SK-N-SH (cell line): ENCODE measurements around the gene SPEF2. TPM values are rescaled to one million over a fixed set of nuclear protein-coding genes. Genes with fewer than 3 reads are reported as not detected.

Experiments
- CTCF ChIA-PET: fragments of 300-600, 350-600 bp; formaldehyde crosslinking; extraction: SDS; loops from one replicate; lab custom pipeline; 2021; lab: Yijun Ruan, JAX
- POLR2A ChIA-PET: fragments of 350-600 bp; sonication (Branson Sonifier 250); formaldehyde crosslinking; extraction: SDS; loops from one replicate; lab custom pipeline; 2020; ENCODE audit warnings: antibody characterized with exemption, inconsistent platforms; lab: Yijun Ruan, JAX
- DNase-seq: peaks from one replicate; pipeline ENCODE4 v3.0.0; 2012
- H2AFZ ChIP-seq: fragments of 200-600 bp; sonication (generic); 2 replicates; pipeline ENCODE4 v1.8.1; 2016; ENCODE audit warnings: antibody characterized with exemption, mild to moderate bottlenecking, low read depth
- H3F3A ChIP-seq: fragments of 200-600 bp; sonication (generic); replicated peaks from 2 replicates; pipeline ENCODE3; 2016; ENCODE audit warnings: antibody characterized with exemption, mild to moderate bottlenecking; ENCODE audit not compliant: insufficient read depth
- H3K27ac ChIP-seq, 2 experiments: fragments of 200-500 bp in 1 of 2; fragments of 200-600 bp in 1 of 2; sonication (Bioruptor generic) in 1 of 2; sonication (generic), shearing (Covaris generic) in 1 of 2; 2 replicates each; pipeline versions ENCODE4 v1.5.1 to v1.6.1; 2014 to 2016; ENCODE audit warnings: low read depth in 2 of 2, inconsistent platforms in 1 of 2, low read length in 1 of 2, mild to moderate bottlenecking in 1 of 2, mixed read lengths in 1 of 2
- H3K27me3 ChIP-seq: fragments of 200-600 bp; sonication (generic), shearing (Covaris generic); 2 replicates; pipeline ENCODE4 v1.6.1; 2016; ENCODE audit warnings: mixed run types; ENCODE audit not compliant: insufficient read depth
- H3K36me3 ChIP-seq, 2 experiments: fragments of 200-500 bp in 1 of 2; fragments of 200-600 bp in 1 of 2; sonication (Bioruptor generic) in 1 of 2; sonication (generic) in 1 of 2; replicated peaks in 1 of 2; 2 replicates each; pipeline versions ENCODE3 to v1.5.1; 2014 to 2016; ENCODE audit warnings: low read length in 1 of 2, mild to moderate bottlenecking in 1 of 2; ENCODE audit not compliant: insufficient read depth in 2 of 2, control insufficient read depth in 1 of 2
- H3K4me1 ChIP-seq, 2 experiments: fragments of 200-500 bp in 1 of 2; fragments of 200-600 bp in 1 of 2; sonication (Bioruptor generic) in 1 of 2; sonication (generic), shearing (Covaris generic) in 1 of 2; 2 replicates each; pipeline versions ENCODE4 v1.5.1 to v1.6.1; 2014 to 2016; ENCODE audit warnings: low read depth in 1 of 2, low read length in 1 of 2, mixed run types in 1 of 2; ENCODE audit not compliant: insufficient read depth in 2 of 2, control insufficient read depth in 1 of 2
- H3K4me2 ChIP-seq: fragments of 200-600 bp; sonication (generic), shearing (Covaris generic); 2 replicates; pipeline ENCODE4 v1.6.1; 2017; ENCODE audit warnings: mixed run types
- H3K4me3 ChIP-seq, 2 experiments: fragments of 200-500 bp in 1 of 2; fragments of 200-600 bp in 1 of 2; sonication (Bioruptor generic) in 1 of 2; sonication (generic), shearing (Covaris generic) in 1 of 2; 2 replicates each; pipeline versions ENCODE4 v1.5.1 to v1.8.1; 2014 to 2016; ENCODE audit warnings: low read depth in 2 of 2, inconsistent platforms in 1 of 2, low read length in 1 of 2, mild to moderate bottlenecking in 1 of 2, mixed read lengths in 1 of 2, moderate library complexity in 1 of 2
- H3K79me2 ChIP-seq: fragments of 200-600 bp; sonication (generic); 2 replicates; pipeline ENCODE4 v1.8.1; 2017; ENCODE audit warnings: mild to moderate bottlenecking; ENCODE audit not compliant: insufficient read depth
- H3K9ac ChIP-seq: fragments of 200-600 bp; sonication (generic); 2 replicates; pipeline ENCODE4 v1.6.1; 2017; ENCODE audit warnings: mixed run types
- H3K9me2 ChIP-seq: fragments of 200-600 bp; sonication (generic); 2 replicates; pipeline ENCODE4 v1.6.1; 2017; ENCODE audit warnings: mixed run types
- H3K9me3 ChIP-seq: fragments of 200-600 bp; sonication (generic); 2 replicates; pipeline ENCODE4 v1.6.1; 2017; ENCODE audit warnings: mixed run types, mild to moderate bottlenecking, moderate library complexity
- H4K20me1 ChIP-seq: fragments of 200-600 bp; sonication (generic); 2 replicates; pipeline ENCODE4 v1.6.1; 2017; ENCODE audit warnings: mild to moderate bottlenecking, mixed run types; ENCODE audit not compliant: insufficient read depth
- EP300 ChIP-seq, 2 experiments: IDR thresholded peaks; 2 replicates each; pipeline versions ENCODE4 v1.4.0 to v1.6.1; 2012; ENCODE audit warnings: borderline replicate concordance in 1 of 2, low read depth in 1 of 2, low read length in 1 of 2
- FOSL2 ChIP-seq: IDR thresholded peaks from 2 replicates; pipeline ENCODE4 v1.4.0; 2012; ENCODE audit warnings: low read depth, mild to moderate bottlenecking, moderate library complexity, borderline replicate concordance
- FOXM1 ChIP-seq: IDR thresholded peaks from 2 replicates; pipeline ENCODE4 v1.4.0; 2012; ENCODE audit warnings: low read depth, mild to moderate bottlenecking
- JUND ChIP-seq: IDR thresholded peaks from 2 replicates; pipeline ENCODE4 v1.4.0; 2012
- MXI1 ChIP-seq: IDR thresholded peaks from 2 replicates; pipeline ENCODE4 v1.6.1; 2012; ENCODE audit warnings: mild to moderate bottlenecking, low read depth, low read length, improper control_type of control experiment
- NFIC ChIP-seq: IDR thresholded peaks from 2 replicates; pipeline ENCODE4 v1.4.0; 2012; ENCODE audit warnings: borderline replicate concordance
- NRF1 ChIP-seq: IDR thresholded peaks from 2 replicates; pipeline ENCODE4 v1.6.1; 2012; ENCODE audit warnings: low read depth, mild to moderate bottlenecking, low read length
- POLR2AphosphoS5 ChIP-seq: IDR thresholded peaks from 2 replicates; pipeline ENCODE4 v1.6.1; 2012; ENCODE audit warnings: low read depth, low read length
- RAD21 ChIP-seq: IDR thresholded peaks from 2 replicates; pipeline ENCODE4 v1.6.1; 2012; ENCODE audit warnings: mild to moderate bottlenecking, low read length
- SIN3A ChIP-seq: IDR thresholded peaks from 2 replicates; pipeline ENCODE4 v1.6.1; 2012; ENCODE audit warnings: low read depth, mild to moderate bottlenecking, low read length, moderate library complexity, borderline replicate concordance
- SMC3 ChIP-seq: IDR thresholded peaks from 2 replicates; pipeline ENCODE4 v1.6.1; 2012; ENCODE audit warnings: low read depth, low read length, improper control_type of control experiment
- TAF1 ChIP-seq: IDR thresholded peaks from 2 replicates; pipeline ENCODE4 v1.6.1; 2012; ENCODE audit warnings: low read depth, mild to moderate bottlenecking, low read length, moderate library complexity, borderline replicate concordance
- TCF12 ChIP-seq: IDR thresholded peaks from 2 replicates; pipeline ENCODE4 v1.4.0; 2012
- TEAD4 ChIP-seq: IDR thresholded peaks from 2 replicates; pipeline ENCODE4 v1.4.0; 2012; ENCODE audit warnings: mild to moderate bottlenecking, borderline replicate concordance; ENCODE audit not compliant: insufficient read depth
- YY1 ChIP-seq: IDR thresholded peaks from 2 replicates; pipeline ENCODE4 v1.4.0; 2012; ENCODE audit warnings: low read depth, mild to moderate bottlenecking
- WGBS: methylation state at CpG from one replicate; pipeline ENCODE4 v1.1.6; 2017; ENCODE audit warnings: low lambda C conversion rate; 5-methylcytosine and 5-hydroxymethylcytosine counted together
- polyA plus RNA-seq, 3 experiments: library from polyadenylated mRNA; depleted of rRNA; stranded (reverse); fragments of >200 nt; gene quantifications; 2 replicates each; pipeline ENCODE4 v1.2.3, GENCODE V29; 2012
- TF ChIP-seq, protein P1 (sequence below): IDR thresholded peaks from 2 replicates; pipeline ENCODE4 v1.4.0; 2012; ENCODE audit warnings: low read depth, borderline replicate concordance
- TF ChIP-seq, protein P2 (sequence below): IDR thresholded peaks from 2 replicates; pipeline ENCODE4; 2012
- TF ChIP-seq, protein P3 (sequence below): IDR thresholded peaks from 2 replicates; pipeline ENCODE4 v1.4.0; 2012; ENCODE audit warnings: low read depth, borderline replicate concordance
- TF ChIP-seq, protein P4 (sequence below): fragments of 150-350 bp; IDR thresholded peaks from 2 replicates; pipeline ENCODE4 v1.6.1; 2016; ENCODE audit warnings: mild to moderate bottlenecking, low read depth, low read length
- TF ChIP-seq, protein P5 (sequence below): IDR thresholded peaks from 2 replicates; pipeline ENCODE4 v1.4.0; 2012; ENCODE audit warnings: low read depth

SPEF2 gene
- polyA plus RNA-seq, 1 of the 3 experiments (the other 2 are of a cell fraction), result 1.6 TPM

DNA sequence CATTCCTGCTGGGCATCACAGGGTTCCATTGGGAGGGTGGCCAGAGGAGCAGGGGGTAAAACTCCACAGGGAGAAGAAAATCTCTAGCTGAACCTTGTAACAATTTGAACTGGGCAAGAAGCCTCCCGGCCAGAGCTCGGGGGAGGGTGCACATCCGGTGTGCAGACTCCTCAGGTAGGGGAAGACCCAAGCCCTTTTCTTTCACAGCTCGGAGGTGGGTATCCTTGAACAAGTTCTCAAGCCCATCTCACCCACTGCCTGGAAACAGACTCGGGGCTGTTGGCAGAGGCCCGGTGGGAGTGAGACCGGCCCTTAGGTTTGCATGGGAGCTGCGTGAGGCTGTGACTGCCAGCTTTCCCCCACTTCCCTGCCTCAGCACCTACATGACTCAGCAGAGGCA lies 127.5 kb downstream of the SPEF2 start:
- Histone ChIP-seq H3K36me3 (no peaks in the 10 kb centered on the region), H3K9me2 (no peaks in the 10 kb centered on the region), H3K4me3 (no peak overlapping the region), H3K4me1 (no peaks in the 10 kb centered on the region), H3K9me3 (no peaks in the 10 kb centered on the region), H3K9ac (no peak overlapping the region), H3K27me3 (no peaks in the 10 kb centered on the region), H2AFZ (no peak overlapping the region), H3K79me2 (no peaks in the 10 kb centered on the region), H3K4me2 (no peak overlapping the region), H4K20me1 (no peaks in the 10 kb centered on the region), H3K27ac (no peak overlapping the region), H3F3A (no peaks in the 10 kb centered on the region)
- ChIA-PET CTCF (interaction anchor here (1.6 to 2.3 kb wide), 2 partner anchors 32 to 180 kb away, joined by 4 to 6 read pairs; no protein-coding TSS in a partner anchor), POLR2A (no interaction called here)
- no peak for DNase-seq
- WGBS, result 85% methylated on average over 8 of the region's 8 CpGs
- TF ChIP-seq JUND (no peak), FOSL2 (no peak), YY1 (no peak), TEAD4 (no peak), NFIC (no peak), NRF1 (no peak)
- TF ChIP-seq, protein P1, sequence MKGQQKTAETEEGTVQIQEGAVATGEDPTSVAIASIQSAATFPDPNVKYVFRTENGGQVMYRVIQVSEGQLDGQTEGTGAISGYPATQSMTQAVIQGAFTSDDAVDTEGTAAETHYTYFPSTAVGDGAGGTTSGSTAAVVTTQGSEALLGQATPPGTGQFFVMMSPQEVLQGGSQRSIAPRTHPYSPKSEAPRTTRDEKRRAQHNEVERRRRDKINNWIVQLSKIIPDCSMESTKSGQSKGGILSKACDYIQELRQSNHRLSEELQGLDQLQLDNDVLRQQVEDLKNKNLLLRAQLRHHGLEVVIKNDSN, result no peak
- TF ChIP-seq, protein P2, sequence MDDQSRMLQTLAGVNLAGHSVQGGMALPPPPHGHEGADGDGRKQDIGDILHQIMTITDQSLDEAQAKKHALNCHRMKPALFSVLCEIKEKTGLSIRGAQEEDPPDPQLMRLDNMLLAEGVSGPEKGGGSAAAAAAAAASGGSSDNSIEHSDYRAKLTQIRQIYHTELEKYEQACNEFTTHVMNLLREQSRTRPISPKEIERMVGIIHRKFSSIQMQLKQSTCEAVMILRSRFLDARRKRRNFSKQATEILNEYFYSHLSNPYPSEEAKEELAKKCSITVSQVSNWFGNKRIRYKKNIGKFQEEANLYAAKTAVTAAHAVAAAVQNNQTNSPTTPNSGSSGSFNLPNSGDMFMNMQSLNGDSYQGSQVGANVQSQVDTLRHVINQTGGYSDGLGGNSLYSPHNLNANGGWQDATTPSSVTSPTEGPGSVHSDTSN, result no peak

DNA sequence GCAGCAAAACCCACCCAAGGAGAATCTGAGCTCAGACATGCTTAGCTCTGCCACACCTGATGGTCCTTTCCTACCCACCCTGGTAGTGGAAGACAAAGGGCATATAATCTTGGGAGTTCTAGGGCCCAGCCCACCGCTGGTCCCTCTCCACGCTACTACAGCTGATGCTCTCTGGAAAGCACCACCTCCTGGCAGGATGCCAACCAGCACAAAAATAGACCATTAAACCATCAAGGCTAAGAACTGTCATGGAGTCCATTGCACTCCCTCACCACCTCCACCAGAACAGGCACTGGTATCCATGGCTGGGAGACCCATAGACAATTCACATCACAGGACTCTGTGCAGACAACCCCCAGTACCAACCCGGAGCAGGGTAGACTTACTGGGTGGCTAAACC lies 128.0 kb downstream of the SPEF2 start:
- Histone ChIP-seq H2AFZ (no peak overlapping the region), H3K27me3 (no peaks in the 10 kb centered on the region), H3K9ac (no peak overlapping the region), H3K9me2 (no peaks in the 10 kb centered on the region), H3K4me1 (no peaks in the 10 kb centered on the region), H3F3A (no peaks in the 10 kb centered on the region), H3K9me3 (no peaks in the 10 kb centered on the region), H3K36me3 (no peaks in the 10 kb centered on the region), H3K79me2 (no peaks in the 10 kb centered on the region), H3K4me3 (no peak overlapping the region), H3K4me2 (no peak overlapping the region), H4K20me1 (no peaks in the 10 kb centered on the region), H3K27ac (no peak overlapping the region)
- POLR2A ChIA-PET, result no interaction called here
- CTCF ChIA-PET, result interaction anchor here (1.6 to 2.3 kb wide), 2 partner anchors 31 to 179 kb away, joined by 4 to 6 read pairs; no protein-coding TSS in a partner anchor
- 68% methylated on average over 3 of the region's 3 CpGs for WGBS
- TF ChIP-seq, protein P3, sequence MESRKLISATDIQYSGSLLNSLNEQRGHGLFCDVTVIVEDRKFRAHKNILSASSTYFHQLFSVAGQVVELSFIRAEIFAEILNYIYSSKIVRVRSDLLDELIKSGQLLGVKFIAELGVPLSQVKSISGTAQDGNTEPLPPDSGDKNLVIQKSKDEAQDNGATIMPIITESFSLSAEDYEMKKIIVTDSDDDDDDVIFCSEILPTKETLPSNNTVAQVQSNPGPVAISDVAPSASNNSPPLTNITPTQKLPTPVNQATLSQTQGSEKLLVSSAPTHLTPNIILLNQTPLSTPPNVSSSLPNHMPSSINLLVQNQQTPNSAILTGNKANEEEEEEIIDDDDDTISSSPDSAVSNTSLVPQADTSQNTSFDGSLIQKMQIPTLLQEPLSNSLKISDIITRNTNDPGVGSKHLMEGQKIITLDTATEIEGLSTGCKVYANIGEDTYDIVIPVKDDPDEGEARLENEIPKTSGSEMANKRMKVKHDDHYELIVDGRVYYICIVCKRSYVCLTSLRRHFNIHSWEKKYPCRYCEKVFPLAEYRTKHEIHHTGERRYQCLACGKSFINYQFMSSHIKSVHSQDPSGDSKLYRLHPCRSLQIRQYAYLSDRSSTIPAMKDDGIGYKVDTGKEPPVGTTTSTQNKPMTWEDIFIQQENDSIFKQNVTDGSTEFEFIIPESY, result no peak
- TF ChIP-seq RAD21, result no peak
- TF ChIP-seq JUND, result no peak
- TF ChIP-seq, protein P4, sequence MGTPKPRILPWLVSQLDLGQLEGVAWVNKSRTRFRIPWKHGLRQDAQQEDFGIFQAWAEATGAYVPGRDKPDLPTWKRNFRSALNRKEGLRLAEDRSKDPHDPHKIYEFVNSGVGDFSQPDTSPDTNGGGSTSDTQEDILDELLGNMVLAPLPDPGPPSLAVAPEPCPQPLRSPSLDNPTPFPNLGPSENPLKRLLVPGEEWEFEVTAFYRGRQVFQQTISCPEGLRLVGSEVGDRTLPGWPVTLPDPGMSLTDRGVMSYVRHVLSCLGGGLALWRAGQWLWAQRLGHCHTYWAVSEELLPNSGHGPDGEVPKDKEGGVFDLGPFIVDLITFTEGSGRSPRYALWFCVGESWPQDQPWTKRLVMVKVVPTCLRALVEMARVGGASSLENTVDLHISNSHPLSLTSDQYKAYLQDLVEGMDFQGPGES, result no peak
- TF ChIP-seq EP300 (IDR thresholded peaks at IDR 0.05; ENCODE audit: borderline replicate concordance in 1 of 2, low read depth in 1 of 2, low read length in 1 of 2), result no peak
- no peak for TF ChIP-seq MXI1
- no peak for TF ChIP-seq TAF1
- no peak for TF ChIP-seq SMC3
- no peak for TF ChIP-seq TEAD4
- TF ChIP-seq, protein P5, sequence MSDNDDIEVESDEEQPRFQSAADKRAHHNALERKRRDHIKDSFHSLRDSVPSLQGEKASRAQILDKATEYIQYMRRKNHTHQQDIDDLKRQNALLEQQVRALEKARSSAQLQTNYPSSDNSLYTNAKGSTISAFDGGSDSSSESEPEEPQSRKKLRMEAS, result no peak
- TF ChIP-seq FOXM1, result no peak
- no peak for TF ChIP-seq POLR2AphosphoS5
- TF ChIP-seq, protein P1, result no peak
- no peak for TF ChIP-seq TCF12
- TF ChIP-seq SIN3A, result no peak
- TF ChIP-seq, protein P2, result no peak
- no peak for DNase-seq
